GM12801 (cell line): ENCODE results near the gene HAP1.

Experiments used
- CTCF ChIP-seq: IDR thresholded peaks from one replicate; pipeline ENCODE4 v1.5.1; 2011; ENCODE audit warnings: control low read depth; ENCODE audit not compliant: insufficient read length; ENCODE audit errors: extremely low read depth

Gene HAP1

GRCh38 chr17:41684035-41684434 is 50.4 kb downstream of the HAP1 start:
- TF ChIP-seq CTCF: no peak

- TF ChIP-seq CTCF: no peak
Measured at GRCh38 chr17:41683441-41684007, 50.9 kb downstream of the HAP1 start.

- no peak for TF ChIP-seq CTCF
Measured at GRCh38 chr17:41682631-41683030, 51.8 kb downstream of the HAP1 start.

GRCh38 chr17:41681776-41682175 is 52.7 kb downstream of the HAP1 start:
- no peak for TF ChIP-seq CTCF

- no peak for TF ChIP-seq CTCF
Measured at GRCh38 chr17:41680426-41681040, 53.9 kb downstream of the HAP1 start.

- no peak for TF ChIP-seq CTCF
Measured at GRCh38 chr17:41679740-41680425, 54.6 kb downstream of the HAP1 start.

- TF ChIP-seq CTCF: no peak
Measured at GRCh38 chr17:41678907-41679739, 55.3 kb downstream of the HAP1 start.
